Type B pancreatic cell (in vitro differentiated cells): ENCODE measurements around the gene PPT2. TPM values are rescaled to one million over a fixed set of nuclear protein-coding genes. Genes with fewer than 3 reads are reported as not detected.
"Not testable (repeated sequence)": the region's sequence is repeated elsewhere in the genome, so short reads cannot be mapped to it uniquely, and the experiment has no call there.

ENCODE experiments used
- DNase-seq: peaks from one replicate; pipeline ENCODE4 v3.0.0; 2021; ENCODE audit warnings: mixed read lengths; ENCODE audit not compliant: unreplicated experiment; ENCODE audit errors: extremely low spot score
- H3K27ac Mint-ChIP-seq: 2 replicates; pipeline ENCODE4 v1.8.0; 2021; ENCODE audit warnings: mild to moderate bottlenecking, mixed read lengths
- H3K27me3 Mint-ChIP-seq: 2 replicates; pipeline ENCODE4 v1.8.0; 2021; ENCODE audit warnings: mixed read lengths
- H3K36me3 Mint-ChIP-seq: 2 replicates; pipeline ENCODE4 v1.8.0; 2021; ENCODE audit warnings: mixed read lengths
- H3K4me1 Mint-ChIP-seq: one replicate; pipeline ENCODE4 v1.8.0; 2021; ENCODE audit warnings: mixed read lengths; ENCODE audit not compliant: unreplicated experiment
- H3K4me3 Mint-ChIP-seq: 2 replicates; pipeline ENCODE4 v1.8.0; 2021; ENCODE audit warnings: mild to moderate bottlenecking, mixed read lengths
- H3K9me3 Mint-ChIP-seq: 2 replicates; pipeline ENCODE4 v1.8.0; 2021; ENCODE audit warnings: mixed read lengths
- total RNA-seq: library from RNA; stranded (reverse); gene quantifications from 2 replicates; pipeline ENCODE4 v1.2.1, GENCODE V29; 2021; ENCODE audit warnings: low replicate concordance
- TF ChIP-seq, protein P1 (sequence below): fragments of 200-600 bp; sonication (generic); conservative IDR thresholded peaks from 2 replicates; pipeline ENCODE4 v1.5.0; 2021; ENCODE audit warnings: antibody characterized with exemption, mild to moderate bottlenecking

The PPT2 gene
- total RNA-seq, 1 donor from 2014 or later: 46.9 TPM

DNA sequence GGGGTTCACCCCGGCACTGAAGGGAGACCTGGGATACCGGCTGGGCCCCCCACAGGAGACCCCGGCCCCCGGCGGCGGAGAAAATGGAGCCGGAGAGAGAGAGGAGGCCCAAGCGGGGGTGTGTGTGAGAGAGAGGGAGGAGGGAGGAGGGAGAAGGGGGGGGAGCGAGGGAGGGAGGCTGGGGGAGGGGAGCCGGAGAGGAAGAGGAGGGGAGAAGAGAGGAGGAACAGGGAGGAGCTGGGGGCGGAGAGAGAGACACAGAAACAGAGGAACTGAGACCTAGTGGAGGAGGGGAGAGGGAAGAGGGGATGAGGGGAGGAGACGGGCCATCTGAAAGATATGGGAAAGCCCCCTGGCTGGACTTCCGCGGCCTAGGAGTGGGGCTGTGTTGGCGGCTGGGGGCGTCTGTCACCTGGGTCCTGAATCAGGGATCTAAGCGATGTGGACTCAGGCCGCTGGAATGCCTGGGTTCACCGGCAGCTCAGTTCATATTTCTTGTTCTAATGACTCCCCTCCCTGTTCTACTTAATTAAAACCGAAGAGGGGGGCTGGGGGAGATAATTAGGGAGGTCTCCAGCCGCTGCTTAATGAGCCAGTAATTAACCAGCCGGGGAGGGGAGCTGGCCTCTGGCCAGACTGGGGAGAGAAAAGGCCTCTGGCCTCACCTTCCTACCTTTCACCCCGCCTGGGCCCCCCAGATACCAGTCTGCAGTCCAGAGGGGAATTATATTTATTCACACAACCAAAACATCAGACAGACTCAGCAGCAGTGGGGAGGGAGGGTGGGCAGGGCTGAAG, 36.3 kb downstream of the PPT2 start, which contains the start of gene PBX2:
Gene PBX2 (minus strand): TSS at position 149 of the 798 bp plus-strand sequence. CDS start 287 bp downstream, outside the sequence.
- Mint-ChIP-seq H3K27ac (peak within 1 kb of the TSS; percentile 94), H3K4me3 (peak within 1 kb of the TSS; percentile 96), H3K4me1 (peaks cover 54% of the 10 kb centered on the region), H3K36me3 (peaks cover 16% of the 10 kb centered on the region), H3K9me3 (no peaks in the 10 kb centered on the region), H3K27me3 (no peaks in the 10 kb centered on the region)
- peak; percentile 79 for DNase-seq
- TF ChIP-seq, protein P1, sequence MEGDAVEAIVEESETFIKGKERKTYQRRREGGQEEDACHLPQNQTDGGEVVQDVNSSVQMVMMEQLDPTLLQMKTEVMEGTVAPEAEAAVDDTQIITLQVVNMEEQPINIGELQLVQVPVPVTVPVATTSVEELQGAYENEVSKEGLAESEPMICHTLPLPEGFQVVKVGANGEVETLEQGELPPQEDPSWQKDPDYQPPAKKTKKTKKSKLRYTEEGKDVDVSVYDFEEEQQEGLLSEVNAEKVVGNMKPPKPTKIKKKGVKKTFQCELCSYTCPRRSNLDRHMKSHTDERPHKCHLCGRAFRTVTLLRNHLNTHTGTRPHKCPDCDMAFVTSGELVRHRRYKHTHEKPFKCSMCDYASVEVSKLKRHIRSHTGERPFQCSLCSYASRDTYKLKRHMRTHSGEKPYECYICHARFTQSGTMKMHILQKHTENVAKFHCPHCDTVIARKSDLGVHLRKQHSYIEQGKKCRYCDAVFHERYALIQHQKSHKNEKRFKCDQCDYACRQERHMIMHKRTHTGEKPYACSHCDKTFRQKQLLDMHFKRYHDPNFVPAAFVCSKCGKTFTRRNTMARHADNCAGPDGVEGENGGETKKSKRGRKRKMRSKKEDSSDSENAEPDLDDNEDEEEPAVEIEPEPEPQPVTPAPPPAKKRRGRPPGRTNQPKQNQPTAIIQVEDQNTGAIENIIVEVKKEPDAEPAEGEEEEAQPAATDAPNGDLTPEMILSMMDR: no peak

DNA sequence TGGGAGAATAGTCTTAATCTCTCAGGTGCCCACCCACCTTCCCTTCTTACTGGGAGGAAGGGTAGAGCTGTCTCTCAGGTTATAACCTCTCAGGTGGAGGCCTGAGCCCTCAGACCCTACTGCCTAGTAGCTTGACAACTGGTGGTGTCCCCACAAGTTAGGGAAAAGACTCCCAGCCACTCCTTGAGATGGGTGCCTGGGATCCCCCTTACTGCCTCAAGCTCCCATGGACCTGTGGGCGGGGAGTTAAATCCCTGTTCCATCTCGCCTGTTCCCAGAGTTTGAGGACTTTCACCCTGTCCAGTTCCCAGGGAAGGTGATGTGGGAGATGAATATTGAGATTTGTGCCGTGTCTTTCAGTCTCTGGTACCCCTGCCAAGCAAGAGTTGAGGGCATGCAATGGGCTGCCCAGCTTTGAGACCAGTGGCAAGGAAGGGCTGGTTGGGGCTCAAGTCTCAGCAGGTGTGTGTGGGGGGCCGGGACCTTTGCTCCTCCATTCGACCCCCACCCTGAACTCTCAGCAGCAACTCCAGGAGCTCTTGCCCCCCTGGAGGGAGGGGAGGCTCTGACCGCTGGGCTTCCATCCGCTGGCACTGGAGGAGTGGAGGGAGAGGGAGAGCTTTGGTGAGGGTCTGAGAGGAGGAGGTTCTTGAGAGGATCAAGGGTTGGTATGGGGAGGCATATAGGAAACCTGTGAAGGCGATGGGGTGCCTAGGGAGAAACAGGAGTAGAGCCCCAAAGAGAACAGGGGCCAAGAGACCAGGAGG, 37.2 kb downstream of the PPT2 start:
- no peaks in the 10 kb centered on the region for H3K9me3 Mint-ChIP-seq
- peak overlapping the region; percentile 77 for H3K27ac Mint-ChIP-seq
- no peak for DNase-seq
- peak overlapping the region; percentile 34 for H3K4me3 Mint-ChIP-seq
- H3K4me1 Mint-ChIP-seq: peaks cover 50% of the 10 kb centered on the region
- TF ChIP-seq, protein P1: no peak
- peaks cover 11% of the 10 kb centered on the region for H3K36me3 Mint-ChIP-seq
- H3K27me3 Mint-ChIP-seq: no peaks in the 10 kb centered on the region

DNA sequence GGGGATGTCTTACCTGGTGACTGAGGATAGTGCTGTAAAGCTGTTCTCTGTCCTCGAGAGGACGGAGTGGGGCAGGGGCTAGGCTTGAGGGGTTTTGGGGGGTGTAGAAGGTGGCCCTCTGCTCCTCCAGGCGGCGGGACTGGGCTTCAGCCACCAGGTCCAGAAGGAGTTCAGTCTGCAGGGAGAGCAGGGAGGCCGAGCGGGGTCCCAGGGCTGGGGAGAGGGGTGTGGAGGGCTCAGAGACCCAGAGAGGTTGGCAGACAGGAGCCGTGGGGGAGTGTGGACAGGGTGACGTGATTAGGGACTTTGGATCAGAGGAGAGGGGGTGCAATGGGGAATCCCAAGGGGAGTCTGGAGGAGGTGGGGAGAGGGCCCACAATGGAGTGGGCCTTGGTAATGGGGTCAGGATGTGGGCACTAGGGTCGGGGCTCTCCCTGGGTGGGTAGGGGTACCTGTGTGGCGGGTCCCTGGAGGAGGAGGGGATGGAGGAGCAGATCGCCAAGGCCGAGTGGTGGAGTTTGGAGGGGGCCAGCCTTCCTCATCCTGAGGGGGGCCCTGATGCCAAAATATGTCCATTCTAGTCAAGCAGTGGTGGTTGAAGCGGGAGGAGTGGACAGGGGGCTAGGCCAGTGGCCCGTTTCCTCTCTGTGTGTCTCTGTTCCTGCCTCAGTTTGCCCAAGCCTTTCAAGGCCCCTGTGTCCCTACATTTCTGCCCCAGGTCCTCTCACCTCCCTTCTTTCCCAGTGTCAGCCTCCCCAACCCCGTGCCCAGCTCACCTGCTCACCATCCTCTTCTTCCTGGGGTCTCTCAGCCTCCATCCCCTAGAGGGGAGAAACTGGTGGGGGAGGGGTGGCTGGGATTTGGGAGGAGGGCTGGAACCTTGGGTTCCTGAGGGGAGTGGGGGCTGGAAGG, 38.0 kb downstream of the PPT2 start:
- Mint-ChIP-seq H3K27me3 (no peaks in the 10 kb centered on the region), H3K9me3 (no peaks in the 10 kb centered on the region), H3K36me3 (peaks cover 7% of the 10 kb centered on the region), H3K27ac (peak overlapping the region; percentile 77), H3K4me1 (peaks cover 50% of the 10 kb centered on the region), H3K4me3 (no peak overlapping the region)
- TF ChIP-seq, protein P1: no peak
- peak; percentile 68 for DNase-seq

DNA sequence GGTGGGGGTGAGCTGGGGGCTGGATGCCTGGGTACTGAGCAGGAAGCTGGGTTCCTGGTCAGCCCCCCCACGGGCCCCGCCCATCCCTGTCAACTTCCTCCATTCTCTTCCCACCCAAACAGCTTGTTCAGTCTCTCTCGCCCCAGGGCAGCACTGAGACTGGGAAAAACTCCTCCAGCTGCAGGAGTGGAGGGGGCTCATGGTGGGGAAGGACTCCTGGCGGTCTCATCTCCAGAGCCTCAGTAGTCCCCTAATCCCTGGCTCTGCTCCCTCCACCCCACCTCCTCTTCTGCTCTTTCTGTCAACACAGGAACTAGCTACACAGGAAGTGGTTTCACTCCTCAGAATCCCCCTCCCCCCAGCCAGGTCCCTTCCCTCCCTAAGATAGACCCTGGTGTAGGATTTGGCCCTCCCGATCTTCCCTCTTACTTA, 38.7 kb downstream of the PPT2 start, which contains the start of gene GPSM3:
Gene GPSM3 (minus strand): TSS at position 36 of the 432 bp plus-strand sequence. CDS start 130 bp downstream, outside the sequence.
- Mint-ChIP-seq H3K27me3 (no peaks in the 10 kb centered on the region), H3K4me3 (no peak within 1 kb of the TSS), H3K9me3 (no peaks in the 10 kb centered on the region), H3K36me3 (peaks cover 1% of the 10 kb centered on the region), H3K27ac (peak within 1 kb of the TSS; percentile 80), H3K4me1 (peaks cover 46% of the 10 kb centered on the region)
- TF ChIP-seq, protein P1: no peak
- no peak for DNase-seq

DNA sequence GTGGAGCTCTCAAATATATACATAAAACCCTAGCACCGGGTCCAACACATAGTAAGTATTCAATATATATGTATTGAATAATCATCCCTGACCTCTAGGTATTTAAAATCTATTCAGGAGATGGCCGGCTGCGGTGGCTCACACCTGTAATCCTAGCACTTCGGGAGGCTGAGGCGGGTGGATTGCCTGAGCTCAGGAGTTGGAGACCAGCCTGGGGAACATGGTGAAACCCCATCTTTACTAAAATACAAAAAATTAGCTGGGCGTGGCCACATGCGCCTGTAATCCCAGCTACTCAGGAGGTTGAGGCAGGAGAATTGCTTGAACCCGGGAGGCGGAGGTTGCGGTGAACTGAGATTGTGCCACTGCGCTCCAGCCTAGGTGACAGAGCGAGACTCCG, 39.2 kb downstream of the PPT2 start:
- DNase-seq, H3K9me3 Mint-ChIP-seq, H3K27me3 Mint-ChIP-seq, H3K27ac Mint-ChIP-seq, H3K36me3 Mint-ChIP-seq, H3K4me3 Mint-ChIP-seq: not testable (repeated sequence)
- peaks cover 46% of the 10 kb centered on the region for H3K4me1 Mint-ChIP-seq
